ENCODE data around the gene CTDSPL.

The CTDSPL gene

GRCh38 chr3:38004415-38005075 lies 142.9 kb downstream of the CTDSPL start:
- ATAC-seq = peak; percentile 80
- no peak for TF ChIP-seq RARB (CRISPR knock-in tag; IDR thresholded peaks at IDR 0.05)
- TF ChIP-seq ZC3H10 (CRISPR knock-in tag; IDR thresholded peaks at IDR 0.05) = no peak
- no peak for TF ChIP-seq BACH2 (CRISPR knock-in tag; IDR thresholded peaks at IDR 0.05; ENCODE audit: borderline replicate concordance)
- no peak for TF ChIP-seq ISL1 (CRISPR knock-in tag; IDR thresholded peaks at IDR 0.05)
- TF ChIP-seq, protein P1, sequence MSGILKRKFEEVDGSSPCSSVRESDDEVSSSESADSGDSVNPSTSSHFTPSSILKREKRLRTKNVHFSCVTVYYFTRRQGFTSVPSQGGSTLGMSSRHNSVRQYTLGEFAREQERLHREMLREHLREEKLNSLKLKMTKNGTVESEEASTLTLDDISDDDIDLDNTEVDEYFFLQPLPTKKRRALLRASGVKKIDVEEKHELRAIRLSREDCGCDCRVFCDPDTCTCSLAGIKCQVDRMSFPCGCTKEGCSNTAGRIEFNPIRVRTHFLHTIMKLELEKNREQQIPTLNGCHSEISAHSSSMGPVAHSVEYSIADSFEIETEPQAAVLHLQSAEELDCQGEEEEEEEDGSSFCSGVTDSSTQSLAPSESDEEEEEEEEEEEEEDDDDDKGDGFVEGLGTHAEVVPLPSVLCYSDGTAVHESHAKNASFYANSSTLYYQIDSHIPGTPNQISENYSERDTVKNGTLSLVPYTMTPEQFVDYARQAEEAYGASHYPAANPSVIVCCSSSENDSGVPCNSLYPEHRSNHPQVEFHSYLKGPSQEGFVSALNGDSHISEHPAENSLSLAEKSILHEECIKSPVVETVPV (CRISPR knock-in tag; IDR thresholded peaks at IDR 0.05) = no peak
- no peak for TF ChIP-seq TOX (CRISPR knock-in tag; IDR thresholded peaks at IDR 0.05; ENCODE audit: borderline replicate concordance)
- no peak for TF ChIP-seq ARNTL (CRISPR knock-in tag; IDR thresholded peaks at IDR 0.05; ENCODE audit: borderline replicate concordance, low read depth)
- TF ChIP-seq ESRRG (CRISPR knock-in tag; IDR thresholded peaks at IDR 0.05) = no peak
- no peak for TF ChIP-seq POU6F1 (CRISPR knock-in tag; IDR thresholded peaks at IDR 0.05; ENCODE audit: borderline replicate concordance, low read depth)
- no peak for TF ChIP-seq ZNF565 (CRISPR knock-in tag; conservative IDR thresholded peaks at IDR 0.05; ENCODE audit: low read depth)
- TF ChIP-seq ZNF70 (CRISPR knock-in tag; IDR thresholded peaks at IDR 0.05) = no peak
- TF ChIP-seq GLIS3 (CRISPR knock-in tag; IDR thresholded peaks at IDR 0.05) = no peak
- TF ChIP-seq ZFP3 (CRISPR knock-in tag; IDR thresholded peaks at IDR 0.05) = no peak
- TF ChIP-seq, protein P2, sequence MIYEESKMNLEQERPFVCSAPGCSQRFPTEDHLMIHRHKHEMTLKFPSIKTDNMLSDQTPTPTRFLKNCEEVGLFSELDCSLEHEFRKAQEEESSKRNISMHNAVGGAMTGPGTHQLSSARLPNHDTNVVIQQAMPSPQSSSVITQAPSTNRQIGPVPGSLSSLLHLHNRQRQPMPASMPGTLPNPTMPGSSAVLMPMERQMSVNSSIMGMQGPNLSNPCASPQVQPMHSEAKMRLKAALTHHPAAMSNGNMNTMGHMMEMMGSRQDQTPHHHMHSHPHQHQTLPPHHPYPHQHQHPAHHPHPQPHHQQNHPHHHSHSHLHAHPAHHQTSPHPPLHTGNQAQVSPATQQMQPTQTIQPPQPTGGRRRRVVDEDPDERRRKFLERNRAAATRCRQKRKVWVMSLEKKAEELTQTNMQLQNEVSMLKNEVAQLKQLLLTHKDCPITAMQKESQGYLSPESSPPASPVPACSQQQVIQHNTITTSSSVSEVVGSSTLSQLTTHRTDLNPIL (CRISPR knock-in tag; IDR thresholded peaks at IDR 0.05; ENCODE audit: low read depth) = no peak
- TF ChIP-seq ZFP30 (CRISPR knock-in tag; IDR thresholded peaks at IDR 0.05) = no peak
- TF ChIP-seq ZNF8 (CRISPR knock-in tag; IDR thresholded peaks at IDR 0.05) = no peak
- TF ChIP-seq PPARA (CRISPR knock-in tag; IDR thresholded peaks at IDR 0.05; ENCODE audit: borderline replicate concordance) = no peak

- TF ChIP-seq ZFP30 (CRISPR knock-in tag; IDR thresholded peaks at IDR 0.05) (no peak), SNAI2 (CRISPR knock-in tag; IDR thresholded peaks at IDR 0.05) (no peak), GLIS3 (CRISPR knock-in tag; IDR thresholded peaks at IDR 0.05) (no peak), PATZ1 (CRISPR knock-in tag; IDR thresholded peaks at IDR 0.05; ENCODE audit: borderline replicate concordance) (no peak), ISL1 (CRISPR knock-in tag; IDR thresholded peaks at IDR 0.05) (no peak), CSDC2 (CRISPR knock-in tag; IDR thresholded peaks at IDR 0.05) (no peak)
- no peak for ATAC-seq
Measured at GRCh38 chr3:38005076-38006020, 143.7 kb downstream of the CTDSPL start.

- no peak for ATAC-seq
- TF ChIP-seq BACH2 (CRISPR knock-in tag; IDR thresholded peaks at IDR 0.05; ENCODE audit: borderline replicate concordance) = no peak
- TF ChIP-seq, protein P2 (CRISPR knock-in tag; IDR thresholded peaks at IDR 0.05; ENCODE audit: low read depth) = no peak
- TF ChIP-seq GLIS3 (CRISPR knock-in tag; IDR thresholded peaks at IDR 0.05) = no peak
- TF ChIP-seq, protein P1 (CRISPR knock-in tag; IDR thresholded peaks at IDR 0.05) = no peak
- TF ChIP-seq ARNTL (CRISPR knock-in tag; IDR thresholded peaks at IDR 0.05; ENCODE audit: borderline replicate concordance, low read depth) = no peak
- TF ChIP-seq ESRRG (CRISPR knock-in tag; IDR thresholded peaks at IDR 0.05) = no peak
- no peak for TF ChIP-seq PATZ1 (CRISPR knock-in tag; IDR thresholded peaks at IDR 0.05; ENCODE audit: borderline replicate concordance)
- TF ChIP-seq ZFP30 (CRISPR knock-in tag; IDR thresholded peaks at IDR 0.05) = no peak
- TF ChIP-seq PPARA (CRISPR knock-in tag; IDR thresholded peaks at IDR 0.05; ENCODE audit: borderline replicate concordance) = no peak
- no peak for TF ChIP-seq ISL1 (CRISPR knock-in tag; IDR thresholded peaks at IDR 0.05)
- TF ChIP-seq TCF4 (CRISPR knock-in tag; IDR thresholded peaks at IDR 0.05; ENCODE audit: borderline replicate concordance) = no peak
Measured at GRCh38 chr3:38006031-38006430, 144.4 kb downstream of the CTDSPL start.

Measured in SK-N-SH treated with all-trans-retinoic acid at 6 μM for 48 hours (cell line).